ENCODE measurements around the gene JARID2. TPM values are rescaled to one million over a fixed set of nuclear protein-coding genes. Genes with fewer than 3 reads are reported as not detected.

JARID2 gene
- total RNA-seq, 1 experiment from 2014 or later, result 6.0 TPM

- no peak overlapping the region for H3K27ac ChIP-seq (ENCODE audit: low read length)
- H3K4me3 ChIP-seq (ENCODE audit: low read depth in 2 of 2, low read length in 2 of 2), result no peak overlapping the region
- H3K27me3 ChIP-seq (ENCODE audit: control insufficient read depth, insufficient read depth, low read length), result no peaks in the 10 kb centered on the region
- ATAC-seq, result no peak
- no TSS peak for BruUV-seq (replicated peaks)
- CTCF ChIA-PET, result interaction anchor here (0.7 kb wide), 1 partner anchor 1150 kb away, joined by 4 read pairs; no protein-coding TSS in a partner anchor
- TF ChIP-seq CTCF (IDR thresholded peaks at IDR 0.05) (no peak), TCF7L2 (IDR thresholded peaks at IDR 0.05; ENCODE audit: low read depth, low read length) (no peak), POLR2AphosphoS5 (IDR thresholded peaks at IDR 0.05; ENCODE audit: low read depth, low read length) (no peak), SIN3A (IDR thresholded peaks at IDR 0.05; ENCODE audit: borderline replicate concordance, insufficient read depth, low read depth, low read length) (no peak)
- TF ChIP-seq, protein P1, sequence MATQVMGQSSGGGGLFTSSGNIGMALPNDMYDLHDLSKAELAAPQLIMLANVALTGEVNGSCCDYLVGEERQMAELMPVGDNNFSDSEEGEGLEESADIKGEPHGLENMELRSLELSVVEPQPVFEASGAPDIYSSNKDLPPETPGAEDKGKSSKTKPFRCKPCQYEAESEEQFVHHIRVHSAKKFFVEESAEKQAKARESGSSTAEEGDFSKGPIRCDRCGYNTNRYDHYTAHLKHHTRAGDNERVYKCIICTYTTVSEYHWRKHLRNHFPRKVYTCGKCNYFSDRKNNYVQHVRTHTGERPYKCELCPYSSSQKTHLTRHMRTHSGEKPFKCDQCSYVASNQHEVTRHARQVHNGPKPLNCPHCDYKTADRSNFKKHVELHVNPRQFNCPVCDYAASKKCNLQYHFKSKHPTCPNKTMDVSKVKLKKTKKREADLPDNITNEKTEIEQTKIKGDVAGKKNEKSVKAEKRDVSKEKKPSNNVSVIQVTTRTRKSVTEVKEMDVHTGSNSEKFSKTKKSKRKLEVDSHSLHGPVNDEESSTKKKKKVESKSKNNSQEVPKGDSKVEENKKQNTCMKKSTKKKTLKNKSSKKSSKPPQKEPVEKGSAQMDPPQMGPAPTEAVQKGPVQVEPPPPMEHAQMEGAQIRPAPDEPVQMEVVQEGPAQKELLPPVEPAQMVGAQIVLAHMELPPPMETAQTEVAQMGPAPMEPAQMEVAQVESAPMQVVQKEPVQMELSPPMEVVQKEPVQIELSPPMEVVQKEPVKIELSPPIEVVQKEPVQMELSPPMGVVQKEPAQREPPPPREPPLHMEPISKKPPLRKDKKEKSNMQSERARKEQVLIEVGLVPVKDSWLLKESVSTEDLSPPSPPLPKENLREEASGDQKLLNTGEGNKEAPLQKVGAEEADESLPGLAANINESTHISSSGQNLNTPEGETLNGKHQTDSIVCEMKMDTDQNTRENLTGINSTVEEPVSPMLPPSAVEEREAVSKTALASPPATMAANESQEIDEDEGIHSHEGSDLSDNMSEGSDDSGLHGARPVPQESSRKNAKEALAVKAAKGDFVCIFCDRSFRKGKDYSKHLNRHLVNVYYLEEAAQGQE (IDR thresholded peaks at IDR 0.05; ENCODE audit: insufficient read depth in 1 of 2, low read depth in 2 of 2, low read length in 1 of 2), result no peak
- POLR2A ChIA-PET, result no interaction called here
- H3K9me3 ChIP-seq (ENCODE audit: control insufficient read depth, insufficient read depth, low read depth, low read length), result no peaks in the 10 kb centered on the region
- in situ Hi-C loops (cut with HindIII; ENCODE audit: low pct_unique_long_range_greater_than_20kb, low sequenced_read_pairs), result no loop called here
- DNase-seq (ENCODE audit: low read depth, low spot score), result no peak
- no peaks in the 10 kb centered on the region for H3K36me3 ChIP-seq (ENCODE audit: control insufficient read depth, insufficient read depth, low read length)
- no peaks in the 10 kb centered on the region for H3K4me1 ChIP-seq (ENCODE audit: control insufficient read depth, insufficient read depth, low read length)
- intact Hi-C loops (cut with micrococcal nuclease; ENCODE audit: unreplicated experiment), result no loop called here
These were observed 274.8 kb downstream of the JARID2 start for GRCh38 chr6:15520626-15521203.

DNA sequence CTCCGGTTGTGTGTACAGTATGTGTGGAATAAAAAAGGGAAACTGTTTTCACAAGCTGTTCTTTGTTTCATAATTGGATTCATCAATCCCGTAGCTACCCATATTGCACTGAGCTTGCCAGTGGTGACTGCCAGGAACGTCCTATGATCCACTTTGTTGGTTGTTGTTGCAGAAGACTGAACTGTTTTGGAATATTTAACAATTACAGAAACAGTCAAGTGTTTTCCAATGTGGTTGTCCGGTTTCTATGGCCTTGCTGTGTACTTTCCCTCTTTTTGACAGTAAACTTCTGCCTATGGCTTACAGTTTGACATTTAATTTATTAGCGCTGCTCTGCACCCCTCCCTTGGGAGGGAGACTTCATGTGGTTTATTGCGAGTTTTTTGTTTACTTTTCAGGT lies 275.7 kb downstream of the JARID2 start:
- DNase-seq (ENCODE audit: low read depth, low spot score) (no peak), ATAC-seq (no peak)
- TF ChIP-seq TCF7L2 (IDR thresholded peaks at IDR 0.05; ENCODE audit: low read depth, low read length) (no peak), CTCF (IDR thresholded peaks at IDR 0.05) (no peak)
- TF ChIP-seq, protein P1 (IDR thresholded peaks at IDR 0.05; ENCODE audit: insufficient read depth in 1 of 2, low read depth in 2 of 2, low read length in 1 of 2), result no peak
- H3K27ac ChIP-seq (ENCODE audit: low read length), result no peak overlapping the region
- ChIA-PET CTCF (no interaction called here), POLR2A (no interaction called here)
- BruUV-seq (replicated peaks), result no TSS peak
- no peaks in the 10 kb centered on the region for H3K9me3 ChIP-seq (ENCODE audit: control insufficient read depth, insufficient read depth, low read depth, low read length)
- H3K4me1 ChIP-seq (ENCODE audit: control insufficient read depth, insufficient read depth, low read length), result no peaks in the 10 kb centered on the region
- intact Hi-C loops (cut with micrococcal nuclease; ENCODE audit: unreplicated experiment), result no loop called here
- in situ Hi-C loops (cut with HindIII; ENCODE audit: low pct_unique_long_range_greater_than_20kb, low sequenced_read_pairs), result no loop called here
- H3K36me3 ChIP-seq (ENCODE audit: control insufficient read depth, insufficient read depth, low read length), result no peaks in the 10 kb centered on the region
- no peaks in the 10 kb centered on the region for H3K27me3 ChIP-seq (ENCODE audit: control insufficient read depth, insufficient read depth, low read length)
- H3K4me3 ChIP-seq (ENCODE audit: low read depth in 2 of 2, low read length in 2 of 2), result no peak overlapping the region
